ENCODE data around the gene PCDHA7.
"Not testable (repeated sequence)": the region's sequence is repeated elsewhere in the genome, so short reads cannot be mapped to it uniquely, and the experiment has no call there.

PCDHA7 gene

GRCh38 chr5:140821375-140822280 is 12.4 kb upstream of the PCDHA7 start, which contains the start of gene PCDHA5:
PCDHA5 (plus strand) TSS chr5:140821613.
- DNase-seq, result peak in 6 of 10 donors; percentile 42 to 87 (median 65)
- intact Hi-C loops (cut with DNase I), result no loop called here

DNA sequence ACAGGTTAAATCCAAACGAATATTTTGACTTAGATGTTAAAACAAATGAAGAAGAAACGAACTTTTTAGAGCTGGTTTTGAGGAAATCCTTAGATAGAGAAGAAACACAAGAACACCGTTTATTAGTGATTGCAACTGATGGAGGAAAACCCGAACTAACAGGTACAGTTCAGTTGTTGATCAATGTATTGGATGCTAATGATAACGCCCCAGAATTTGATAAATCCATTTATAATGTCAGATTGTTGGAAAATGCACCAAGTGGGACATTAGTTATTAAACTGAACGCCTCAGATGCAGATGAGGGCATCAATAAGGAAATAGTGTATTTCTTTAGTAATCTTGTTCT is 11.8 kb upstream of the PCDHA7 start:
- intact Hi-C loops (cut with DNase I), result no loop called here
- DNase-seq, result peak in 1 of 10 donors; percentile 28

DNA sequence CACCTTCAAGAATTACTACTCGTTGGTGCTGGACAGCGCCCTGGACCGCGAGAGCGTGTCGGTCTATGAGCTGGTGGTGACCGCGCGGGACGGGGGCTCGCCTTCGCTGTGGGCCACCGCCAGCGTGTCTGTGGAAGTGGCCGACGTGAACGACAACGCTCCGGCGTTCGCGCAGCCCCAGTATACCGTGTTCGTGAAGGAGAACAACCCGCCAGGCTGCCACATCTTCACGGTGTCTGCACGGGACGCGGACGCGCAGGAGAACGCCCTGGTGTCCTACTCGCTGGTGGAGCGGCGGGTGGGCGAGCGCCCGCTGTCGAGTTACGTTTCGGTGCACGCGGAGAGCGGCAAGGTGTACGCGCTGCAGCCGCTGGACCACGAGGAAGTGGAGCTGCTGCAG is 11.1 kb upstream of the PCDHA7 start:
- intact Hi-C loops (cut with DNase I), result not testable (repeated sequence)

GRCh38 chr5:140823475-140823874 is 10.6 kb upstream of the PCDHA7 start:
- intact Hi-C loops (cut with DNase I), result no loop called here
- DNase-seq, result peak in 2 of 10 donors; percentile 61 to 82

More for the DNA sequence above, 11.1 kb upstream of the PCDHA7 start:
- peak in 1 of 10 donors; percentile 48 for DNase-seq

DNA sequence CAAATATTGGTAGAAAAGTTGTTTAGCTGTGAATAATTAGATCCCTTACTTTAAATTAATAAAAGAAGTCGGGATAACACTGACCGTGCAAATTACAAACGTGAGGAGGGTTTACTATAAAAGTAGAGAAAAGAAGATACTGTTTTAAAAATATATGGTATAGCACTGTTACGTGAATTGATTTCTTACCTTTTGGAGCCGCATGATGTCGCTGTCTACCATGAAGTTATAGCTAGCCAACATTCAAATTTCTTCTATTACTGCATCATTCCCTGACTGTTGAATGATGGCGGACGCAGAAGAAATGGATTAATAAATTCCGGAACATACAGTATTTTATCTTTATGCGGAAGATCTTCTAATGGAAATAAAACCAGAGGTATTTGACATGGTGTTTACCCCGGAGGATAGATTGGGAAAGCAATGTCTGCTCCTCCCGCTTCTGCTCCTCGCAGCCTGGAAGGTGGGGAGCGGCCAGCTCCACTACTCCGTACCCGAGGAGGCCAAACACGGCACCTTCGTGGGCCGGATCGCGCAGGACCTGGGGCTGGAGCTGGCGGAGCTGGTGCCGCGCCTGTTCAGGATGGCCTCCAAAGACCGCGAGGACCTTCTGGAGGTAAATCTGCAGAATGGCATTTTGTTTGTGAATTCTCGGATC is 6.2 kb upstream of the PCDHA7 start, which contains the start of gene PCDHA6:
TSS of gene PCDHA6 (plus strand) at position 257 of the 658 bp plus-strand sequence. CDS start at position 389, 132 bp downstream.
- intact Hi-C loops (cut with DNase I), result no loop called here
- DNase-seq, result no peak

- DNase-seq, result no peak
- intact Hi-C loops (cut with DNase I), result no loop called here
These were observed 5.7 kb upstream of the PCDHA7 start for GRCh38 chr5:140828362-140828737.

GRCh38 chr5:140829511-140830501 is 4.3 kb upstream of the PCDHA7 start:
- DNase-seq, result peak in 3 of 10 donors; percentile 50 to 76 (median 59)
- intact Hi-C loops (cut with DNase I), result not testable (repeated sequence)

DNA sequence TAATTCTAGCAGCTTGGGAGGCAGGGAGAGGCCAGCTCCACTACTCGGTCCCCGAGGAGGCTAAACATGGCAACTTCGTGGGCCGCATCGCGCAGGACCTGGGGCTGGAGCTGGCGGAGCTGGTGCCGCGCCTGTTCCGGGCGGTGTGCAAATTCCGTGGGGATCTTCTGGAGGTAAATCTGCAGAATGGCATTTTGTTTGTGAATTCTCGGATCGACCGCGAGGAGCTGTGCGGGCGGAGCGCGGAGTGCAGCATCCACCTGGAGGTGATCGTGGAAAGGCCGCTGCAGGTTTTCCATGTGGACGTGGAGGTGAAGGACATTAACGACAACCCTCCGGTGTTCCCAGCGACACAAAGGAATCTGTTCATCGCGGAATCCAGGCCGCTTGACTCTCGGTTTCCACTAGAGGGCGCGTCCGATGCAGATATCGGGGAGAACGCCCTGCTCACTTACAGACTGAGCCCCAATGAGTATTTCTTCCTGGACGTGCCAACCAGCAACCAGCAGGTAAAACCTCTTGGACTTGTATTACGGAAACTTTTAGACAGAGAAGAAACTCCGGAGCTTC is 455 bp downstream of the PCDHA7 start:
- DNase-seq, result peak in 2 of 10 donors; percentile 57
- intact Hi-C loops (cut with DNase I), result not testable (repeated sequence)

- peak in 2 of 10 donors; percentile 71 to 84 for DNase-seq
- intact Hi-C loops (cut with DNase I), result no loop called here
These were observed 1.8 kb downstream of the PCDHA7 start for GRCh38 chr5:140835622-140836510.

DNA sequence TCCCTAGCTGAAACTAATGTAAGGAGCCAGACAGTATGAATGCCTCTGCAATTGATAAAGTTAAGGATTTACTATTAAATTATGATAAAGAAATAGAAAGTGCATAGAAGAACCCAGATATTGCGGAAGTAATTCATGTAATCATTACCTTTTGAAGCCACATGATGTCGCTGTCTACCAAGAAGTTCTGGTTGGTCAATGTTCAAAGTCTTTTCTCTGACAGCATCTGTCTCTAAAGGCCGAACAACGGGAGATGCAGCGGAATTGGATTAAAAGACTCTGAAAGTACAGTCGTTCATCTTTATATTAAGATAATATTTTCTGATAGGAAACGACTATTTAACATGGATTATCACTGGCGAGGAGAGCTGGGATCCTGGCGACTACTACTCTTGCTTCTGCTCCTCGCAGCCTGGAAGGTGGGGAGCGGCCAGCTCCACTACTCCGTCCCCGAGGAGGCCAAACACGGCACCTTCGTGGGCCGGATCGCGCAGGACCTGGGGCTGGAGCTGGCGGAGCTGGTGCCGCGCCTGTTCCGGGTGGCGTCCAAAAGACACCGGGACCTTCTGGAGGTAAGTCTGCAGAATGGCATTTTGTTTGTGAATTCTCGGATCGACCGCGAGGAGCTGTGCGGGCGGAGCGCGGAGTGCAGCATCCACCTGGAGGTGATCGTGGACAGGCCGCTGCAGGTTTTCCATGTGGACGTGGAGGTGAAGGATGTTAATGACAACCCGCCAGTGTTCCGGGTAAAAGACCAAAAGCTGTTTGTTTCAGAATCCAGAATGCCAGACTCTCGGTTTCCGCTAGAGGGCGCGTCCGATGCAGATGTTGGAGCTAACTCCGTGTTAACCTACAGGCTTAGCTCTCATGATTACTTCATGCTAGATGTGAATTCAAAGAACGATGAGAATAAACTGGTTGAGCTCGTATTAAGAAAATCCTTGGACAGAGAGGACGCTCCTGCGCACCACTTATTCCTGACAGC is 7.2 kb downstream of the PCDHA7 start, which contains the start of gene PCDHA8:
TSS of gene PCDHA8 (plus strand) at position 210 of the 985 bp plus-strand sequence. CDS start at position 345, 135 bp downstream.
- intact Hi-C loops (cut with DNase I), result no loop called here
- peak in 4 of 10 donors; percentile 53 to 82 (median 72) for DNase-seq

DNA sequence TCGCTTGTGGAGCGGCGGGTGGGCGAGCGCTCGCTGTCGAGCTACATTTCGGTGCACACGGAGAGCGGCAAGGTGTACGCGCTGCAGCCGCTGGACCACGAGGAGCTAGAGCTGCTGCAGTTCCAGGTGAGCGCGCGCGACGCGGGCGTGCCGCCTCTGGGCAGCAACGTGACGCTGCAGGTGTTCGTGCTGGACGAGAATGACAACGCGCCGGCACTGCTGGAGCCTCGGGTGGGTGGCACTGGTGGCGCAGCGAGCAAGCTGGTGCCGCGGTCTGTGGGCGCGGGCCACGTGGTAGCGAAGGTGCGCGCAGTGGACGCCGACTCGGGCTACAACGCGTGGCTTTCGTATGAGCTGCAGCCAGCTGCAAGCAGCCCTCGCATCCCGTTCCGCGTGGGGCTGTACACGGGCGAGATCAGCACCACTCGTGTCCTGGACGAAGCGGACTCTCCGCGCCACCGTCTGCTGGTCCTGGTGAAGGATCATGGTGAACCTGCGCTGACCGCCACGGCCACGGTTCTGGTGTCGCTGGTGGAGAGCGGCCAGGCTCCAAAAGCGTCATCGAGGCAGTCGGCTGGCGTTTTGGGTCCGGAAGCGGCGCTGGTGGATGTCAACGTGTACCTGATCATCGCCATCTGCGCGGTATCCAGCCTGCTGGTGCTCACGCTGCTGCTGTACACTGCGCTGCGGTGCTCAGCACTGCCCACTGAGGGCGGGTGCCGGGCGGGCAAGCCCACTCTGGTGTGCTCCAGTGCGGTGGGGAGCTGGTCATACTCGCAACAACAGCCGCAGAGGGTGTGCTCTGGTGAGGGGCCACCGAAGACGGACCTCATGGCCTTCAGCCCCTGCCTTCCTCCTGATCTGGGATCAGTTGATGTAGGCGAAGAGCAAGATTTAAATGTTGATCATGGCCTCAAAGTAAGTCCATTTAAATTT is 9.0 kb downstream of the PCDHA7 start:
- DNase-seq, result peak in 2 of 10 donors; percentile 55 to 74
- intact Hi-C loops (cut with DNase I), result no loop called here

DNA sequence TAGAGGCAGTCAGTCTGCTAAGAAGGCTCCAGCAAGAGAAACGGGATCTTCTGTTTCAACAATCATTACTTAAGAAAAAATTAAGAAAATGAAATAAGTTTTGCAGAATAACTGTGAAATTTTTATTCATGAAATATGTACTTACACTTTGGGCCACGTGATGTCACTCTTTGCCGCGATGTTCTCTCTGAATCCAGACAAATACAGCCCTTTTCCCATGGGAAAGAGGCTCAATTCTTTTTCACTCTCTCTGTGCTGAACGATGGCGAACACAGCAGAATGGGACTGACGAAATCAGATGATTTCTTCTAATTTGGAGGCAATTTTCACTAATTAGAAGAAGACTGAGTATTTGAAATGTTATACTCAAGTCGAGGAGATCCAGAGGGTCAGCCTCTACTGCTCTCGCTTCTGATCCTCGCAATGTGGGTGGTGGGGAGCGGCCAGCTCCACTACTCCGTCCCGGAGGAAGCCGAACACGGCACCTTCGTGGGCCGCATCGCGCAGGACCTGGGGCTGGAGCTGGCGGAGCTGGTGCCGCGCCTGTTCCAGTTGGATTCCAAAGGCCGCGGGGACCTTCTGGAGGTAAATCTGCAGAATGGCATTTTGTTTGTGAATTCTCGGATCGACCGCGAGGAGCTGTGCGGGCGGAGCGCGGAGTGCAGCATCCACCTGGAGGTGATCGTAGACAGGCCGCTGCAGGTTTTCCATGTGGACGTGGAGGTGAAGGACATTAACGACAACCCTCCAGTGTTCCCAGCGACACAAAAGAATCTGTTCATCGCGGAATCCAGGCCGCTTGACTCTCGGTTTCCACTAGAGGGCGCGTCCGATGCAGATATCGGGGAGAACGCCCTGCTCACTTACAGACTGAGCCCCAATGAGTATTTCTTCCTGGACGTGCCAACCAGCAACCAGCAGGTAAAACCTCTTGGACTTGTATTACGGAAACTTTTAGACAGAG is 14.4 kb downstream of the PCDHA7 start, which contains the start of gene PCDHA9:
TSS of gene PCDHA9 (plus strand) at position 244 of the 964 bp plus-strand sequence. CDS start at position 358, 114 bp downstream.
- intact Hi-C loops (cut with DNase I), result not testable (repeated sequence)
- DNase-seq, result peak in 1 of 10 donors; percentile 55

DNA sequence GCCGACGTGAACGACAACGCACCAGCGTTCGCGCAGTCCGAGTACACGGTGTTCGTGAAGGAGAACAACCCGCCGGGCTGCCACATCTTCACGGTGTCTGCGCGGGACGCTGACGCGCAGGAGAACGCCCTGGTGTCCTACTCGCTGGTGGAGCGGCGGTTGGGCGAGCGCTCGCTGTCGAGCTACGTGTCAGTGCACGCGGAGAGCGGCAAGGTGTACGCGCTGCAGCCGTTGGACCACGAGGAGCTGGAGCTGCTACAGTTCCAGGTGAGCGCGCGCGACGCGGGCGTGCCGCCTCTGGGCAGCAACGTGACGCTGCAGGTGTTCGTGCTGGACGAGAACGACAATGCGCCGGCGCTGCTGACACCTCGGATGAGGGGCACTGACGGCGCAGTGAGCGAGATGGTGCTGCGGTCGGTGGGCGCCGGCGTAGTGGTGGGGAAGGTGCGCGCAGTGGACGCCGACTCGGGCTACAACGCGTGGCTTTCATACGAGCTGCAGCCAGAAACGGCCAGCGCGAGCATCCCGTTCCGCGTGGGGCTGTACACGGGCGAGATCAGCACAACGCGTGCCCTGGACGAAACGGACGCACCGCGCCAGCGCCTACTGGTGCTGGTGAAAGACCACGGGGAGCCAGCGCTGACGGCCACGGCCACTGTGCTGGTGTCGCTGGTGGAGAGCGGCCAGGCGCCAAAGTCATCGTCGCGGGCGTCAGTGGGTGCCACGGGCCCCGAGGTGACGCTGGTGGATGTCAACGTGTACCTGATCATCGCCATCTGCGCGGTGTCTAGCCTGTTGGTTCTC is 16.0 kb downstream of the PCDHA7 start:
- intact Hi-C loops (cut with DNase I), result not testable (repeated sequence)
- DNase-seq, result peak in 1 of 10 donors; percentile 77

Measured in posterior cingulate gyrus (tissue), 11 donors.